GM12874 (cell line): ENCODE data around the gene LBR.

Source experiments
- TF ChIP-seq, protein P1 (sequence below): IDR thresholded peaks from 2 replicates; pipeline ENCODE4 v1.5.1; 2011; ENCODE audit warnings: low read depth, mild to moderate bottlenecking, control low read depth, low read length, moderate library complexity; ENCODE audit not compliant: insufficient read depth

The LBR gene

DNA sequence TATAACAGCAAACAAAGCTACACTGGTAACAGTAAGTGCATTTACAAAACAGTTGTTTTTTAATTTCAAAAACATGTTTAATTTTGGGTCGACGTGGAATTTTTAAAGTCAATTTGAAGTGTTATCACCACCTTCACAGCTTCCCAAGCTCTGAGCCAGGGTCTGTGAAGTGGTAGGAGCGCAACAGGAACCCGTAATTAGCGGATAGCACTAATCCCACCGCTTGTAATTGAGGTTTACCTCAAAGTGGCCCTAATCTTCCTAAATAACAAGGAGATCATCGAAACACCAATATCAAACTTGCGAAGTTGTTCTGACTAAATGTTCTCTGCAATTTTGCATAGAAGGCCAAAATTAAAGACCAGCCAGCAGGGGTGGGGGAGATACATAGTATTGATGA is 18.8 kb downstream of the LBR start:
- TF ChIP-seq, protein P1, sequence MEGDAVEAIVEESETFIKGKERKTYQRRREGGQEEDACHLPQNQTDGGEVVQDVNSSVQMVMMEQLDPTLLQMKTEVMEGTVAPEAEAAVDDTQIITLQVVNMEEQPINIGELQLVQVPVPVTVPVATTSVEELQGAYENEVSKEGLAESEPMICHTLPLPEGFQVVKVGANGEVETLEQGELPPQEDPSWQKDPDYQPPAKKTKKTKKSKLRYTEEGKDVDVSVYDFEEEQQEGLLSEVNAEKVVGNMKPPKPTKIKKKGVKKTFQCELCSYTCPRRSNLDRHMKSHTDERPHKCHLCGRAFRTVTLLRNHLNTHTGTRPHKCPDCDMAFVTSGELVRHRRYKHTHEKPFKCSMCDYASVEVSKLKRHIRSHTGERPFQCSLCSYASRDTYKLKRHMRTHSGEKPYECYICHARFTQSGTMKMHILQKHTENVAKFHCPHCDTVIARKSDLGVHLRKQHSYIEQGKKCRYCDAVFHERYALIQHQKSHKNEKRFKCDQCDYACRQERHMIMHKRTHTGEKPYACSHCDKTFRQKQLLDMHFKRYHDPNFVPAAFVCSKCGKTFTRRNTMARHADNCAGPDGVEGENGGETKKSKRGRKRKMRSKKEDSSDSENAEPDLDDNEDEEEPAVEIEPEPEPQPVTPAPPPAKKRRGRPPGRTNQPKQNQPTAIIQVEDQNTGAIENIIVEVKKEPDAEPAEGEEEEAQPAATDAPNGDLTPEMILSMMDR = no peak

DNA sequence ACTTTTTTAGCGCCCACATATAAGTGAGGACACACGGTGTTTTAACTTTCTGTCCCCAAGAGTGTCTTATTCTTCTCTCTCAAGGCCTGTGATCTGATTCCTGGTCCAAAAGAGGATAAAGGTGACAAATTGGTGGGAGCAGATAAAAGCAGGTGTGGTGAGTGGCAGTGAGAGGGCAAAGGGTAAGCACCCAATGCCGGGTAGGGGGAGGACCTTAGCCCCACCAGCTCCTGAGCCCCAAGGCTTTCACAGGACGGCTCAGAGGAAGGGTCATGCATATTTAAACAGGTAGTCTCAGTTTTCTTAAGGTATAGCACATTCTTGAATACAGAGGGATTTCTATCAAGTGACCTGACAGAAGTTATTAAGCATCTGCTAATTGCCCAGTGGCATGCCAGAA is 19.6 kb downstream of the LBR start:
- TF ChIP-seq, protein P1 = no peak

DNA sequence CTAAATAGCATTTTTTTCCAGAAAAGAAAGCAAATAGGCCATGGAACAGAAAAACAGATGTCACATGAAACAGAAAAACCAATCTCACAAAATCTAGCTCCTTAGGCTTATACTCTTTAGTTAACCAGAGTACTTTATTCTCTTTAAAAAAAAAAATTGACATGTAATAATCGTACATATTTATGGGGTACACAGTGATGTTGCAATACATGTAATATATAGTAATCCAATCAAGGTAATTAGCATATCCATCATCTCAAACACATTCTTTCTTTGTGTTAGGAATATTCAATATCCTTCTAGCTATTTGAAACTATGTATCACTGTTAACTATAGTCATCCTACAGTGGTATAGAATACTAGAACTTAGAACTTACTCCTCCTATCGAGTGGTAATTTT is 20.1 kb downstream of the LBR start:
- TF ChIP-seq, protein P1 = no peak

DNA sequence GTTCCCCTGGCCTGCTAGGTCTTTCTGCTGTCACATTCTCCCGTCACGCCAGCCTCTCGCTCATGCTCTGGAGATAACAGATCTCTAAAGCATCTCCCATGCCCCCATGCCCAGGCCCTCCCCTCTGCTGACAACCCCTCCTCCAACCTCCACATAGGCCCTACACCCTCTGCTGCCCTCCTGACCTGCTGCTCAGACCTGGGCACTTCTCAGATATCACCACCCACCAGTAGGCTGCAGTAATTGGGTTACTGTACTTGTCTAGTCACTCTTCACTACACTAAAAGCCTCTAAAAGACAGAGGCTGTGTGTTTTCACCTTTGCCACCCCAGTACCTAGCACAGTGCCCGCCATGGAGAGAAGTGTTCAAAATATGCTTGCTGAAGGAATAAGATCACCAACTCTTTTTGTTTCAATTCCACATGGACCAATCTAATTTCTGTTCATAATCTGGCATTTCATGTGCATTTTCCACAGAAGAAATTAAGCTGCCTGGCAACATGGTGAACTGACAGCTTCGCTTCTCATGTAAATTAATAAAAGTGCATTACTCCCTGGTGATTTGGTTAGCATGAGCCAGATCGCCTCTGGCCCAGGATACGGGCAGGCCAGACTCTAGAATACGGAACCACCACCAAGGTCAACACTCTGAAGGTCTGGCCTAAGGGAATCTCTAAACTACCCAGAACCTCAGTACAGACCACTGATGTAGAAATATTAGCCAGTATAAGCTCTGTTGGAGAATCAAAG is 20.7 kb downstream of the LBR start:
- TF ChIP-seq, protein P1 = no peak

DNA sequence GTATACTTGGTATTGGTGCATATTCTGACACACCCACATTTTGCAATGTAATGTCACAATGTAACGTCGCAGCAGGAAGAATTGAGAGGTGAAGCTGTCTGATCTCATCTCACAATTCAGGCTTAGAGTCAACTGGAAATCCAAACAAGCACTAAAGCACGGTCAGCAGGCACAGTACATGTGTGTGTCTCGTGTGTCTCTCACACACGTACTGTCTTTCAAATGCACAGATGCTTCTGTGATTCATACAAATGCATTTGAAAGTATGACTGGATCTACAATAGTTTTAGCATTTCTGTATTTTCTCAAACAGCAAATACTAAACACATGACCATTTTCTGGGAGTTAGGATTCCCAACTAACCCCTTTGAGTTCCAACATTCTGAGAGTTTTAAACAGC is 26.9 kb downstream of the LBR start:
- TF ChIP-seq, protein P1 = no peak

DNA sequence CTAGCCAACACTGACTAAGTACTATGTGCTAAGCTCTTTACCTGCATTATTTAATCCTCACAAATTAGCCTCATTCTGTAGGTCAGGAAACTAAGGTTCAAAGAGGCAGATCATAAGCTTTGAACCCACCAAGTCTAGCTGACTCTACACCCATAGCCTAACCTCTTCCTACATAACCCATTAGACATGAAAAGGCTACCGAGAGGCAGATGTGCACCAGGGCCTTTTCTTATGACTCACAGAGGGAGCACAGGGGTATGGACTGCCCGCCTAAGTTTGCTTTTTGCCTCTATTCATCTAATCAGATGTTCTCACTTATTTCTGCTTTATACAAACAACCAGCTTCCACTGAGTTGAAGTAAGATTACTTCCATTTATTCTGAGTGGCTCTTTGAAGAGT is 31.5 kb downstream of the LBR start:
- TF ChIP-seq, protein P1 = no peak

DNA sequence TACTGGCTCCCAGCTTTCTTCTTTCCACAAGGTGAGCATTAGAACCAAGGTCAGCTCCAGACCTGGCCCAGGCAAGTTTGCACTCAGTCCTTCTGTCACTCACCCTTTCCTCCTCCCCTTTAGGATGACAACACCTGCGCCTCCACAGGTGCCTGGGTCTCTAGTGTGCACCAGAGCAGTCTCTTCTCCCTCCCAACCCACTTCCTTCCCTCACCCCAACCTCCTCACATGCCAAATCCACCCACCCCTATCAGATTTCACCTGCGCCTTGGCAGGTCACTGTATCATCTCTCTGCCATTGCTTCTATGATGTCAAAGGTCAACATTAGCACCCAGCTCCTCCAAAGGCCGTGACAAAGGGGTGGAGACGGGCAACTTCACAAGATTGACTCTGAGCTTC is 38.0 kb downstream of the LBR start:
- TF ChIP-seq, protein P1 = no peak

DNA sequence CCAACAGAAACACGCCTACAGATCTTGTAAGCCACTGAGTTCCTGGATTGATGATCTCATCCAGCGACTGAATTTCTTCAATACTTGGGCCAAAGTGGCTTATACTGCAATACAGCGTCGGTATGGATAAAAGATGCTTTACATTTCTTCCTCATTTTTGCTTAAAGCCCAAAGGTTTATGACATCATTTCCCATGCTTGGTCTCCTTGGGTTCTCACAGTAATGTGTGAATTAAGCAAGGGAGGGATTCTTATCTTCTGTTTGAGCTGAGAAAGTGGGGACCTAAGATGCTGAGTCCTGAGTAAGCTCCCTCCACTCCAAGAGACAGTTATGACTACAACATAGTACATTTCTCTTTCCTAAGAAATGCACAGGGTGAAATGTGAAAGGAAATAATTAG is 39.5 kb downstream of the LBR start:
- TF ChIP-seq, protein P1 = no peak
